Activated CD4-positive, alpha-beta T cell treated with anti-CD3 and anti-CD28 coated beads, Interleukin-2, amount 50 U/mL, for 1 hour (primary cell): Measurements from ENCODE around the gene CACNA1F.
A peak's percentile ranks its signal among the peaks of the same experiment; 100 is the strongest.

Source experiments
- DNase-seq: peaks from one replicate; pipeline ENCODE4 v3.0.0-alpha.2; 2020

CACNA1F gene

DNA sequence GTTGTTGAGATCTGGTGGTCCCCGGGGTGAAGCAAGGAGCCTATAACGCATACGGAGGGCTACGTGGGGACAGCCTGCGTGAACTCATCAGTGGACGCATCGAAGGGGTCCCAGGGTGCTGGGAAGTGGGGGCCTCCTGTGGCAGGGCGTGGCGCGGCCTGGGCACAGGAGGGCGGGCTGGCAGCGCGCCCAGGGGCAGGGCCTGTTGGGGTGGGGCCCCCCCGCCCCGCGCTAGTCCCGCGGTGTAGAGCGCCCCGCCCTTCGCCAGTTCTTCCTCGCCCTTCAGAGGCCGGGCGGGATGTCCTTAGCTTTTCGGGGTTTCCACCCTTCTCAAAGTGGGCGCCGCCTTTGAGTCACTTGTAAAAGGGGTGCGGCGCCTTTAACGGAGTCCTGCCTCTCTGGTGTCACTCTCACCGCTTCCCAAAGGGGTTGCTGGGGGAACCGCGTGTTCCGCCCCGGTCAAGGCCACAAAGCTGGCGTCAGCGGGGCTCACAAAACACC, 60.8 kb downstream of the CACNA1F start:
- peak; percentile 57 for DNase-seq

DNA sequence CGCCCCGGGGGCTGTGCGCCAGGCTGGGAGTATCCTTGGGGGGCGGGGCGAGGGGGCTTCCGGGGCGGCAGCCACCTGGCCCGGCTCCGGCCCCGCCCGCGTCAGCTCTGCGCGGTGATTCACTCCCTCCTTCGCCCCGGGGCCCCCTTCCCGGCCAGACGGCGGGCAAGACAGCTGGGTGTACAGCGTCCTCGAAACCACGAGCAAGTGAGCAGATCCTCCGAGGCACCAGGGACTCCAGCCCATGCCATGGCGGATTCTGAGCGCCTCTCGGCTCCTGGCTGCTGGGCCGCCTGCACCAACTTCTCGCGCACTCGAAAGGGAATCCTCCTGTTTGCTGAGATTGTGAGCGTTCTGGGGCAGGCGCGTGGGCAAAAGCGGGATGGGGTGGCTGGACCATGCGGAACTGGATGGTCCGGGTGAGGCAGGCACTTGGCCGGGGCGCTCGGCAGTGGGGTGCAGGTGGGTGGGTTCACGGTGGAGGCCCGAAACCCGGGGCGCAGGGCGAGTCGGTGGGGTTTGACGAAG, 61.3 kb downstream of the CACNA1F start, which contains the start of gene PLP2:
Gene PLP2 (plus strand): TSS at position 147 of the 528 bp plus-strand sequence. CDS start 103 bp downstream, at position 250.
- peak; percentile 75 for DNase-seq

GRCh38 chrX:49167740-49168108, 65.4 kb downstream of the CACNA1F start:
- DNase-seq: no peak

GRCh38 chrX:49166914-49167739, 66.0 kb downstream of the CACNA1F start:
- DNase-seq: peak; percentile 64

- DNase-seq: peak; percentile 66
Measured at GRCh38 chrX:49165901-49166881, 66.9 kb downstream of the CACNA1F start.

GRCh38 chrX:49164589-49165360, 68.4 kb downstream of the CACNA1F start:
- no peak for DNase-seq

DNA sequence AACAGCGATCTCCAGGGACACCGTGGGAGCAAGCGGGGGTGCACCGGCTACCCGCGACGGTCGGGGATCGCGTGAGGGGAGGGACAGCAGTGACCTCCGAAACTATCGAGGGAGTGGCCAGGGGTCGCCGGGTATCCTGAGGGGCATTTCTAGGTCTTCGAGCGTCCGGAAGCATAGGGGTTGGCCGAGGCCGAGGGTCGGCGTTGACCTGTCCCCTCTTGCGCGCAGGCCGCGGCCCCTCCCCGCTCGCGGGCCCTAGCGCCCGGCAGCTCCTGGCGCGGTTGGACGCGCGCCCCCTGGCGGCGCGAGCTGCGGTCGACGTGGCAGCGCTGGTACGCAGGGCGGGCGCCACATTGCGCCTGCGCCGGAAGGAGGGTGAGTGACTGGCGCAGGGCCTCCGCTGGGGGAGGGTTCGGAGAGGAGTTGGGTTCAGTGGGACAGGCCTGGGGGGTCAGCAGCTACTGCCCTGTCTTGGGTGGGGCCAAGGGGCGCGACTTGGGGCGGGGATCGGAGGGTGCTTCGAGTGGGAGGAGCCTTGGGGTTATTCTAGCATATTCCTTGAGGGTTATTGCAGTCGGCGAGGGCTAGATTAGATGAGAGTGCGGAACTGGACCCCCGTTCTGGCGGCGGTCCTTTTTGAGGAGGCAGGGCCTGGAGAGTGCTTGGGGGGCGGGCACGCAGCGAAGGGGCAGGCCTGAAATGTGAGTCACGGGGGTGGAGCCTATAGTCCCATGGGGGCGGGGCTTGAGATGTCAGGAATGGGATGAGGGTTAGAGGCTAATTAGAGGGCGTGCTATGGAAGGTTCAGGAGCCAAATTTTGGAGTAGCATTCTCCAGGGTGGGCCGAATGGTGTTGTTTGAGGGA, 69.4 kb downstream of the CACNA1F start:
- DNase-seq: peak; percentile 75

GRCh38 chrX:49162620-49163019, 70.5 kb downstream of the CACNA1F start, which contains the start of gene MAGIX:
Gene MAGIX (plus strand): TSS chrX:49162758. CDS start chrX:49162890, 132 bp downstream.
- DNase-seq: no peak

DNA sequence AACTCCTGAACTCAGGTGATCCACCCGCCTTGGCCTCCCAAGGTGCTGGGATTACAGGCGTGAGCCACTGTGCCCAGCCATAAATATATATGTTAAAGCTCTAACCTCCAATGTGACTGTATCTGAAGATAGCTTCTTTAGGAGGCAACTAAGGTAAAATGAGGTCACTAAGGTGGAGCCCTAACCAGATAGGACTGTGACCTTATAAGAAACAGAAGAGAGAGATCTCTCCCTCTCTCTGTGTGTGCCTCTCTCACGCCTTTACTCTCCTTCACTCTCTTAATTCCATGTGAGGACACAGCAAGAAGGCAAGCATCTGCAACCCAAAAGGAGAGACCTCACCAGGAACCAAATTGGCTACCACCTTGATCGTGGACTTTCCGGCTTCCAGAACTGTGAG, 71.5 kb downstream of the CACNA1F start:
- DNase-seq: no peak

DNA sequence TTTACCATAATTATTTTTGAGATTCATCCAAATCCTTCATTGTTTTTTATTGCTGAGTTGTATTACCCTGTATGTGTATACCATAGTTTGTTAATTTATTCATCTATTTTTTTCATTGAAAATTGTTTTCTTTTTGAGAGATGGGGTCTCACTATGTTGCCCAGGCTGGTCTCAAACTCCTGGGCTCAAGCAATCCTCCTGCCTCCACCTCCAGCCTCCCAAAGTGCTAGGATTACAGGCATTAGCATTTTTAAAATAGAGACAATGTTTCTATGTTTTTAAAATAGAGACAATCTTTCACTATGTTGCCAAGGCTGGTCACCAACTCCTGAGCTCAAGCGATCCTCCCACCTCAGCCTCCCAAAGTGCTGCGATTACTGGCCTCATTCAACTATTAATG, 72.2 kb downstream of the CACNA1F start:
- DNase-seq: no peak

- DNase-seq: no peak
Measured at GRCh38 chrX:49157194-49157593, 75.9 kb downstream of the CACNA1F start.

- DNase-seq: peak; percentile 78
Measured at GRCh38 chrX:49155900-49156837, 77.0 kb downstream of the CACNA1F start.

DNA sequence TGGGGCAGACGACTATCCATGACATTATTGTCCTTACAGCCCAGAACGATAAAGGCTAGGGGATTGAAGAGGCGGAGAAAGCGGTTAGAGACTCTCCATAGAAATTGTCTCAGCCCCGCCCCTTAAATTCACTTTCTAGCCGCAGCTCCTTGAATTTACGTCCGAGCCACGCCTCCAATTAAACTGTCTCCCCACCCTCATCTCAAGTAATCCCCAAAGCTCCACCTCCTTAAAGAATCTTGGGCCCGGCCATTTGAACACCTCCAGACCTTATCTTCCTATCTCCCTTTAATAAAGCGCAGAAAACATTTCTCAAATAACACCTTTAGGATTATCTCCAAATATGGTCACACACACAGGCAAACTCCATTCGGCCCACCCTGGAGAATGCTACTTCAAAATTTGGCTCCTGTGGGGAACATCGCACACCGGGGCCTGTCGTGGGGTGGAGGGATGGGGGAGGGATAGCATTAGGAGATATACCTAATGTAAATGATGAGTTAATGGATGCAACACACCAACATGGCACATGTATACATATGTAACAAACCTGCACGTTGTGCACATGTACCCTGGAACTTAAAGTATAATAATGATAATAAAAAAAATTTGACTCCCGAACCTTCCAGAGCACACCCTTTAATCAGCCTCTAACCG, 77.8 kb downstream of the CACNA1F start:
- DNase-seq: no peak
